ENCODE data around the gene HSP90AA1. TPM values are rescaled to one million over a fixed set of nuclear protein-coding genes. Genes with fewer than 3 reads are reported as not detected.

The HSP90AA1 gene
- total RNA-seq, 1 experiment from 2014 or later = 90.5 TPM

DNA sequence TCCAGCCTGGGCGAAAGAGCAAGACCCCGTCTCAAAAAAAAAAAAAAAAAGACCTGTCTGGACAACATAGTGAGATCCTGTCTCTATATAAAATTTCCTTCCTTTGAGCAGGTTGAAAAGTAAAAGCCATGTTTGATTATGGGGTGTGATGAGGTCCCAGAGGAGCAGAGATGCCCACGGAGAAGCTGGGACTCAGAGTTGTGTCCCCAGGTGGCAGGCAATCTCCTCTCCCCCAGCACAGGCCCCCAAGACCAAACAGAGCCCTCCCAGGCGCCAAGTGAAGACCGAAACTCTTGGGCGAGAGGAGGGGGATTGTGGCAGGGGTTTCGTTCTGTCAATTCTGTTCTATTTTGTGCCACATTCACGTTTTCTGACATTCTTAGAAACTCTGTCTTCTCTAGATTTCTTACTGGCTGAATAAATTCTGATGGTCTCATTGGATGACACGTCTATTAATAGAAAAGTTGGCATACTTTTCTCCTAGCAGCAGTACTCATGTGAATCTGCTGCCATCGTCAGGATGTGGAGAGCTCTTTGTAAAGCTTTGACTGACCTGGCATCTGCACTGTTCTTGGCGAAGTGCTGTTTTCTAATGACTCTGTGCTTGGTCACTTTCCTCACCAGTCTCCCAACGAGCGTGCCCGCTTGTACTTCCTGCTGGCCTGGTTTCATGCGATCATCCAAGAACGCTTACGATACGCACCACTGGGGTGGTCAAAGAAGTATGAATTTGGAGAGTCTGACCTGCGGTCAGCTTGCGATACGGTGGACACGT is 43.4 kb downstream of the HSP90AA1 start:
- no peak for DNase-seq (ENCODE audit: low spot score)

DNA sequence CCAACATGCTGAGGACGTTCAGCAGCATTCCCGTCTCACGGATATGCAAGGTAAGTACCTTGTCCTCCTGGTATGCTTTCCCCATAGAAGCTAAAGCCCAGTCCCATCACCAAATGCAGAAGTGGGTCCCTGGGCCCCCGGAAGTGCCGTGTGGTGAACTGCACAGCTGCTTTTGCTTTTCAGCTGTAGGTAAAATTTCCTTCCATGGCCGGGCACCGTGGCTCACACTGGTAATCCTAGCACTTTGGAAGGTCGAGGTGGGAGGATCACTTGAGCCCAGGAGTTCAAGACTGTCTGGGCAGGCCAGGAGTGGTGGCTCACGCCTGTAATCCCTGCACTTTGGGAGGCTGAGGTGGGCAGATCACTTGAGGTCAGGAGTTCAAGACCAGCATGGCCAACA is 44.1 kb downstream of the HSP90AA1 start:
- DNase-seq (ENCODE audit: low spot score) = no peak

DNA sequence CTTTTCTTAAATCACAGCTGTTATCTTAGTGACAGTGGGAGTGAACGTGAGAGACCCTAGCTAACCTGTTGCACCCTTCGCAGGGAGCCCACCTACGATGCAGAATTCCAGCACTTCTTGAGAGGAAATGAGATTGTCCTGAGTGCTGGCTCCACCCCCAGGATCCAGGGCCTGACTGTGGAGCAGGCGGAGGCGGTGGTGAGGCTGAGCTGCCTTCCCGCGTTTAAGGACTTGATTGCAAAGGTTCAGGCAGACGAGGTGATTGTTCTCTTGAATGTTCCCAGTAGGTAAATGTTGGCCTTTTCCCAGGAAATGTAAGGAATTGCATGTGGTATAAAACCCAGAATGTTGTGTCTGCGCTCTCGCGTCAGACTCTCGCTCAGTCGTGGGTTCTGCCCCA is 46.7 kb downstream of the HSP90AA1 start:
- no peak for DNase-seq (ENCODE audit: low spot score)

DNA sequence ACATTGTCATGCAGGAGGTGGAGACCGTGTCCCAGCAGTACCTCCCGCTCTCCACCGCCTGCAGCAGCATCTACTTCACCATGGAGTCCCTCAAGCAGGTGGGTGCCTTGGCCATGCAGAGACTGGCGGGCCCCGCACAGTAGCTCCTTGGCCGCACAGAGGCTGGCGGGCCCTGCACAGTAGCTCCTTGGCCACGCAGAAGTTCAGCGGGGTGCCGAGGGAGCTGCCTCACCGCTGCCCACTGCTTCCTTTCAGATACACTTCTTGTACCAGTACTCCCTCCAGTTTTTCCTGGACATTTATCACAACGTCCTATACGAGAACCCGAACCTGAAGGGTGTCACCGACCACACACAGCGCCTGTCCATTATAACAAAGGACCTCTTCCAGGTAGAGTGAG is 47.7 kb downstream of the HSP90AA1 start:
- DNase-seq (ENCODE audit: low spot score) = no peak

DNA sequence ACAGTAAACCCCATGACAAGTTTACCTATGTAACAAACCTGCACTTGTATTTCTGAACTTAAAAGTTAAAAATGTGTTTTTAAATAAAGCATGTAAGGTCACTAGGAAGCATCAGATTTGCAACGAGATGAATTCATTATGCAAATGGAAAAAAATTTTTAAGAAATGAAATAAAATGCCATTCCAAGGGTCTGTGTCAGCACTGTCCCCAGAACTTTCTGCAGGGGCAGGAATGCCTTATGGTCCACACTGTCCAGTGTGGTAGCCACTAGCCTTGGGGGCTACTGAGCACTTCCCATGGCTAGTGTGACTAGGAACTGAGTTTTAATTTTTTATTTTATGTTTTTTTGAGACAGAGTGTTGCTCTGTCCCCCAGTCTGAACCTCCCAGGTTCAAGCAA is 49.2 kb downstream of the HSP90AA1 start:
- DNase-seq (ENCODE audit: low spot score) = no peak

DNA sequence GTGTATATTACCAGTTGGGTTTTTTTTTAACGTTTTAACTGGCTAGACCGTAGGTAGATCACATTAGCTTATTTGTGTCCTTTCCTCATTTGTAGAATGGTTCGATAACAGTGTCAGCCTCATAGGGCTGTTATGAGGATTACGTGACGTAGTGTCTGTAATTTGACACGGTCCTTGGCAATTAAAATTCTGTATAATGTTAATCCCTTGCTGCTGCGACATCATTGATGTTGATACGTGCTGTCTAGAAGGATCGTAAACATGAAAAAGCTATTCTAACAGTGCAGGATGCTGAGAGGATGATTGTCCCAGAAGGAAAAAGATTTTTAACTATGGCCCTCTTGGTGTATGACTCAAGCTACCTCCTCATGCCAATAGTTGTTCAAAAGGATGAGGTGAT is 50.9 kb downstream of the HSP90AA1 start:
- no peak for DNase-seq (ENCODE audit: low spot score)

DNA sequence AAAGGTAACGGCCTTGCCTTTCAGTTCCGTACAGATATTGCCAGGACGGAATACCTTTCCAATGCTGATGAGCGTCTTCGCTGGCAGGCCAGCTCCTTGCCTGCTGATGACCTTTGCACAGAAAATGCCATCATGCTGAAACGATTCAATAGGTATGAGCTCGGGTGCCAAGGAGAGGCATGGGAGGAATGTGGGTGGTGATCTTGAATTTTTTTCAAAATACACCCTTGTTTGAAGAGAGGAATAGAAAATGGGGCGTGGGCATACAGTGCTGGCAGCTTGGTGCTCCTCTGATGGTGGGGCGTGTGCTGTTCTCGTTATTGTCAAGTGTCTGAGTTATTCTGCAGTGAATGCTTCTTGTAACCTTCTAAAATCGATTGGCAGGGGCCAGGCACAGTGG is 52.5 kb downstream of the HSP90AA1 start:
- DNase-seq (ENCODE audit: low spot score) = peak; percentile 73

DNA sequence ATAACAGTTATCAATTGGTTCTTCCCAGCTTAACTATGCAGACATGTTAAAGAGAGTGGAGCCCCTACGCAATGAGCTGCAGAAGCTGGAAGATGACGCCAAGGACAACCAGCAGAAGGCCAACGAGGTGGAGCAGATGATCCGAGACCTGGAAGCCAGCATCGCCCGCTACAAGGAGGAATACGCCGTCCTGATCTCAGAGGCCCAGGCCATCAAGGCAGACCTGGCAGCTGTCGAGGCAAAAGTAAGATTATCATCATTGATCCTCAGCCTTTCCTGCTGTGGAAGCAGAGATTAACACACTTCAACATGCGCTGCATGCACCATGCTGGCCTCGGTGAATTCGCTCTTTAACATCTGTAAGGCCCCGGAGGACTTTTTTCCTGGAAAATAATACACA is 53.6 kb downstream of the HSP90AA1 start:
- no peak for DNase-seq (ENCODE audit: low spot score)

Small RNAs within 50 kb of the gene (small RNA-seq; reads per million reads assigned to genes)
- gene RN7SL472P = not detected

Other genes with a start within 250 kb of the HSP90AA1 start
- gene DYNC1H1, start 122.5 kb downstream of the HSP90AA1 start, total RNA-seq (2014; rRNA removed; shearing (Covaris generic)) = 181 and 190 TPM in 2 replicates
- gene WDR20, start 52.9 kb upstream of the HSP90AA1 start, total RNA-seq (2014; rRNA removed; shearing (Covaris generic)) = 7.3 and 9.8 TPM in 2 replicates
- 6.0 and 7.2 TPM in 2 replicates for gene MOK, start 218.1 kb upstream of the HSP90AA1 start, total RNA-seq (2014; rRNA removed; shearing (Covaris generic))
- 2.7 and 4.0 TPM in 2 replicates for gene ZNF839, start 232.7 kb upstream of the HSP90AA1 start, total RNA-seq (2014; rRNA removed; shearing (Covaris generic))